8988T (cell line): Measurements from ENCODE around the gene SLC31A1.
A peak's percentile ranks its signal among the peaks of the same experiment; 100 is the strongest.
"Not testable (repeated sequence)": the region's sequence is repeated elsewhere in the genome, so short reads cannot be mapped to it uniquely, and the experiment has no call there.

Source experiments
- DNase-seq: peaks from one replicate; pipeline ENCODE4 v3.0.0; 2011

Gene SLC31A1

GRCh38 chr9:113267911-113268566, 46.7 kb downstream of the SLC31A1 start:
- no peak for DNase-seq

DNA sequence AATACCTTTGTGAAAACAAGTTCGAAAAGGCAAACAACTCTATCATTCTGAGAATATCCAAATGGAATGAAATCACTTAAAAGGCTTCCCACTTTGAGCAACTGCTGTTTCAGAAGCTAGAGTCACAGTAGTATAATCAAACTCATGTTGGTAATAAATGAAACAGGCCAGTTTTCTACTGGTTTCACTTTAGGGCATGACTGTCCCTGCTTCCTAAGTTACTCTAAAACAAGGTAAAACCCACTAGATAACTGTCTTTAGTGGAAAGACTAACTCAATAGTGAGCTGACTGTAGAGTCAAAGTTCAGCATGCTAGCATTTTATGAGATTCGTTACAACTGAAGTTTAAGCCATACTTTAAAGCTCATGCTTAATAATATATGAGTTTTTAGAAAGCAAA, 48.0 kb downstream of the SLC31A1 start:
- DNase-seq: no peak

DNA sequence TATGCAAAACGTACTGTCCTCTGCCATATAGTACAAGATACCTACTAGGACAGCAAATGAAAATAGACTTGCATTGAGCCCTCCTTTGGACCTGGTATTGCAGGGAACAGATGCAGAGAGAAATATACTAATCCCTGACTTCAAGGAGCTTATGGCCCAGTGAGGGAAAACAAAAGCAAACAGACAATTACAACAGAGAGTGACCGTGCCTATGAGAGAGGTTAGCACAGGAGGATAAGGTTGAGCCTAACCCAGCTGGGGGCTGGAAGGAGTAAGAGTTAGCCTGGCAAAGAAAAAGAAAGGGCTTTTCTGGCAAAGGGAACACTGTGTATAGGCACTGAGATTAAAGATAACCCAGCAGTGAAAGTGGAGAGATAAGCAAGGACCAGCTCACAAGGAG, 48.5 kb downstream of the SLC31A1 start:
- no peak for DNase-seq

- DNase-seq: no peak
Observed at GRCh38 chr9:113274474-113275156, 53.3 kb downstream of the SLC31A1 start.

DNA sequence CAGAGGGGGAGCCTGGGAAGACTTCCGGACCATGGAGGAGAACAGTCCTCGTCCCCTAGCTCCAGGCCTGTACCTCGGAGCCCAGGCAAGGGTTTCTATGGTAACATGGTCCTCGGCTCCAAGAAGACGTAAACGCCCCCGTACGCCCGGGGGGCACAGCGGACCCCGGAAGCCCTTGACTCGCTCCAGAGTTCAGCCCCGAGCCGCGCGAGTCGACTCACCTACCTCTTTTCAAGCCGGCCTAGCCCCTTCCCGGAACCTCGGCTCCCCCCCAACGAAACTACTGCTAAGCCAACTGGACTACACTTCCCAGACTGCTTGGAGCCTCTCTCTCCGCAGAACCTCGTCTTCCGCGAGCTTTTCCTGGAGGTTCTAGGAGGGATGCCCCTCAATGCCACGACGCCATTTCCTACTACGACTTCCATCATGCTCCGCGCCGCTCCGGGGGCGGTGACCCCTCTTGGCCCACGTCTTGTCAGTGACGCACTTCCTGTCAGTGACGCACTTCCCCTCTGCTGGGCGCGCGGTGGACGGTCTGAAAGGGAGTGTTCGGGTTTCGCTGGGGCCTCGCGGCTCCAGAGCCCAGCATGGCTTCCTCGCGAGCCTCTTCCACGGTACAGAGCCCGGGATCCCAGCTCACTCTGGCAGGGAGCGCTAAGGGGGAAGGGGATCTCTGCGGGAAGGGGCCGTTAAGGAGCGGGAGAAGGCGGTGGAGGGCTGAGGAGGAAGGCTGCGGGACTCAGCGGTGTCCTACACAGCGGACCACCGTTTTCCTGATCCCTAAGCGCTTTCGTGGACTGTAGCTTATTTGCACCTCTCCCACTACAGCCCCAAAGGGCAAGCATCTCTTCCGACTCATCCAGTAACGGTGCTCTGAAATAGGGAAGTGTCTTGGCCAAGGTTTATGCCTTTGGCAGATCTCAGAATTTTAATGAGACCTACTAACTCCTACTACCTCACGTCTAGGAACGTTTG, 54.1 kb downstream of the SLC31A1 start, which contains the start of the genes CDC26 and PRPF4:
CDC26 (minus strand) TSS at position 416 of the 975 bp plus-strand sequence. CDS start 3,065 bp downstream, outside the sequence.
PRPF4 (plus strand) TSS at position 502 of the 975 bp plus-strand sequence; CDS start at position 588, 86 bp downstream.
- peak; percentile 73 for DNase-seq

GRCh38 chr9:113278840-113279239, 57.5 kb downstream of the SLC31A1 start:
- DNase-seq: no peak

DNA sequence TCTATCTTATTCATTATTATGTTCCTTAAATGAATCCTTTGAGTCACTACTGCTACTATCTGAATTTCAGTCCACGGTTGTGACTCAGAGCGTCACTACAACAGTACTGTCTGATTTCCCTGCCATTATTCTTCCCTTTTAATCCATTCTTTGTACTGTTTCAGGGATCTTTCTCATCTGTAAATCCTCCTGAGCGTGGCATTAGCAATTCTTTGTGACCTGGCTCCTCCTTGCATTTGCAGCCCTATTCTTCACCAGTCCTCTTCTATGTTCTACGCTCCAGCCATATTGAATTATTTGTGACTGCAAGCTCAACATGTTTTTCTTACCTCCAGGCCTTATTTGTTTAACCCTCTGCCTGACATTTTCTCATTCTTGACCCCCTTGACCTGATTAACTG, 60.0 kb downstream of the SLC31A1 start:
- DNase-seq: no peak

DNA sequence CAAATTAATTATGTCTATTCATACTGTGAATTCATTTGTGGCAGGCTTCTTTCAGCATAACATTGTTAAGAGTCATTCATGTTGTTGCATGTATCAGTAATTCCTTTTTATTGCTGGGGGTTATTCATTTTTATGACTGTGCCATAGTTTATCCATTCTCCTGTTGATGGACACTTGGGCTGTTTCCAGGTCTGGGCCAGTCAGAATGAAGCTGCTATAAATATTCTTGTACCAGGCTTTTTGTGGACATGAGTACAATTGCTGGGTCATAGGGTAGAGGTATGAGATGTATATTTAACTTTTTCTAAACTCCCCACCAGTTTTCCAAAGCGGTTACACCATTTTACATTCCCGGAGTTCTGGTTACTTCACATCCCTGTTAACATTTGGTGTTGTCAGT, 67.7 kb downstream of the SLC31A1 start:
- no peak for DNase-seq

DNA sequence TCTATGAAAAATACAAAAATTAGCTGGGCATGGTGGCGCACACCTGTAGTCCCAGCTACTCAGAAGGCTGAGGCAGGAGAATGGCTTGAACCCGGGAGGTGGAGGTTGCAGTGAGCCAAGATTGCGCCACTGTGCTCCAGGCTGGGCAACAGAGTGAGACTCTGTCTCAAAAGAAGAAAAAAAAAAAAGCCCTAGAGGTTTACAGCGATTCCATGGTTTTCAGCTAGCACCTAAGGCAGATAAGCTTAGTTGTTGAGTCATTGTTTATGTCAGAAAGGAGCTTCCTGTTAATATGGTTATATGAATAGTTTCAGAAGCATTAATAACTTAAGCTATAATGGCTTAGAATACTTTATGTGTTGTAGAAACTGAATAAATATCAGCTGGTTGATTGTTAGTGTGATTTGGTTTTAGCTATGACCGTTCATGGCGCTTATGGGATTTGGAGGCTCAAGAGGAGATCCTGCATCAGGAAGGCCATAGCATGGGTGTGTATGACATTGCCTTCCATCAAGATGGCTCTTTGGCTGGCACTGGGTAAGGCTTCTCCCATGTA, 68.8 kb downstream of the SLC31A1 start:
- no peak for DNase-seq

GRCh38 chr9:113293285-113293878, 72.0 kb downstream of the SLC31A1 start:
- no peak for DNase-seq

- DNase-seq: not testable (repeated sequence)
Observed at GRCh38 chr9:113296247-113296646, 74.9 kb downstream of the SLC31A1 start.

DNA sequence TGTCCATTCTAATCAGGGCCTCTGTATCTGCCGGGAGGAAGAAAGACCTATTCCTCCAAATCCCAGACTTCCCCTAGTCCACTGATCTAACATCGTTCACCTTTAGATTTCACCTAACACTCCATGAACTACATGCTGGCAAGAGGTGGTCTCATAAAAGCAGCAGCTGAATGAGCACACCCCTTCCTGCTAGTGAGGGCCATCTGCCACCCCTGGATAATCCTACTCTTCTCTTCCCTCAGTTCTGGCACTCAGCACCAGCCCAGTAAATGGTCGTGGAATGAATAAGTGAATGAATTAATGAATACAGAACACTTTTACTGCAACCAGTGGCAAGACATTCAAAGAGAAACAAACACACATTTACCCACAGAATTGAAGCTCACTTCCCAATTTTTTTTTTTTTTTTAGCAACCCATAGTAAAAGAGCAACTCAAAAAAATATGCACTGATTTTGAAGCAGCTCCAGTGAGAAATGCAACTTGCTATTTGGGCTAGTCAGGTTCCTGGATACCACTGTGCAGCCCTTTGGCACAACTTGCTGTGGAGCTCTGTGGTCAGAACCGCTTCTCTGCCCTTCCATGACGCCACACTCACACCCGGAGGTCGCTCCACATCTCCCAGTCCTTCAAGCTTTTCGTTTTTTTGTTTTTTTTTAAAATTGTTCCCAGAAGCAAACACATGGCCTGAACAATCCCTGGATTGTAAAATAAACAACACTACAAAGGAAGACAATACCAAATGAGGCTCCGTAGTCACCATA, 75.6 kb downstream of the SLC31A1 start:
- DNase-seq: no peak

GRCh38 chr9:113298311-113298710, 77.0 kb downstream of the SLC31A1 start:
- no peak for DNase-seq

DNA sequence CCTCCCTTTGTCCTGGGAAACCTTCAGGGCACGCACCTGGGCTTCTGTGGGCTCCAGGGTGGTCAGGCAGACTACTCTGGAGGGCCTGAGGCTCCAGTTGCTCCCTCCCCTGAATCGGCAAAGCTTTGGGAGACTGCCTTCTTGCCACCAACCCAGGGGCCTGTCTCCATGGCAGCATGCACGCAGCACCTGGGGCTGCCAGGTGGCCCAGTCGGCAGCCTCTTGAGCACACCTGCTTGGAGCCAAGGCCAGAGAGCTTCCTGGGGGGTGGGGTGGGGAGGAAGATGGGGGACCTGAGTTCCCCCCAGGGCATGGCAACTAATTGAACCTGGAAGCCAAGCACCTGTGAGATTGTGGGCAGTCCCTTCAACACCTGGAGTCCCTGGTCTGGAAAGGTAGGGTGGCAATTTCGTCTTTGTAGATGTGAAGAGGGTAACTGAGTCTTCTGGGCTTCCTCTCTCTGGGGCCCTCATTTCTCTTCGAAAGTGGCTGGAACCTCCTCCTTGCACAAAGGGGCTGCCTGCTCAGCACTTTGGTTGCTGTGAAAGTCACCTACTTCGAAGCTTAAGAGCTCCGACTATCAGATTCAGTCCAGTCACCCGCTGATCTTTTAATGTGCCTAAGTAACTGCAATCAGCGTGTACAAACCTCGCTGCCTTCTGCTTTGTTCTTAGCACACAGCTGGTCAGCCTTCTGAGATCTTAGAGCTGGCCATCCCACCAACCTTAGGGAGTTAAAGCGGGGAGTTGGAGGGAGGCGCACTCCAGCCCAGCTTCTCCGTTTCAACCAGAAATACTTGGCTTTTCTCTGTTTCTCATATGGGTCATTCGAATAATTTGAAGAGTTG, 77.8 kb downstream of the SLC31A1 start:
- no peak for DNase-seq

DNA sequence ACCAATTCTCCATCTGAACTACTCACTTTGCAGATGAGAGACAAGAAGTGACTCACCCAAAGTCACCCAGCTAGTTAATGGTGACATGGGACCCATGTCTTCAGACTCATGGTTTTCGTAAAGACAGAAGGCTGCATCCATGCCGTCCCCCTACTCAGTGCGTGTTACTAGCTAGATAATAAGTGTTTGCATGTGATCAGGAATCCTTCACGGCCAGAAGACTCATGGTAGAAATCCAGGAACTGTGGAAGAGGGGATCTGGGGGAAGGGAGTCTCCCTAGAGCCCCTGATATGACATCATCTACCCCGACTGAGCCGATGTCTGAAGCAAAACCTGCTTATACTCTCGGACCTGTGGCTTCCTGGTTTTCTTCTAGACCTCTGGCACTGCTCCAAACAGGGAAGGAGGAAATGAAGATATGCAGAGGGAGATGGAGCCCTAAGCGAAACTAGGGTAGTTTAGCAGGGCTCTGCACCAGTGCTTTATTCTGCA, 78.5 kb downstream of the SLC31A1 start:
- DNase-seq: no peak

GRCh38 chr9:113301548-113301947, 80.2 kb downstream of the SLC31A1 start:
- DNase-seq: no peak

DNA sequence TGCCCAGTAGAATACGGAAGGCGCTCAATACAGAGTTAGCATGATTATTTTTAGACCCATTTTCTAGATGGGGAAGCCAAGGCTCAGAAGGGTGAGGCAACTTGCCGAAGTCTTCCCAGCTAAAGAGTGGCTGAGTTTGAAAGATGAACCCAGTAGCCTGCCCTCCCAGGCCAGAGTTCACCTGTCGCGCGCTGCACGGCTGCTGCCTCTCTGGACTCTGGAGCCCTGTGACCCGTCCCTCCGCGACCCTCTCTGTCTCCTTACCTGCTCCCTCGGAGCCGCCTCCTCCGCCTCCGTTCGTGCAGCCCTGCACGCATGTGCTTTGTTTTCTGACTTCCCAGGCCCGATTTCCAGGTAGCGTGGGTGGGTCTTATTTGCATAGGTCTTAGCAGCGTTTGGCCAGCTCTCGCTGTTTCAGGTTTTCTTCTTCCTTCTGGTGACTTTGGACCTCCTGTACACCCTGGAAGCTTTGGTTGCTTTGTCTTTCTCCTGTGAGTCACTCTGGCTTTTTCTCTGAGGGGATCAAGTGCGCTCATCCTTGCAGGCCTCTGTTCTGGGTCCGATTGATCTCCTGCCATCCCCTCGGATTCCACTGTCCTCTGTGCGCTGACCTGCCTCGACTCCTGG, 81.6 kb downstream of the SLC31A1 start, which contains the start of gene RNF183:
RNF183 (minus strand) TSS at position 585 of the 627 bp plus-strand sequence. CDS start 5,192 bp downstream, outside the sequence.
- no peak for DNase-seq

DNA sequence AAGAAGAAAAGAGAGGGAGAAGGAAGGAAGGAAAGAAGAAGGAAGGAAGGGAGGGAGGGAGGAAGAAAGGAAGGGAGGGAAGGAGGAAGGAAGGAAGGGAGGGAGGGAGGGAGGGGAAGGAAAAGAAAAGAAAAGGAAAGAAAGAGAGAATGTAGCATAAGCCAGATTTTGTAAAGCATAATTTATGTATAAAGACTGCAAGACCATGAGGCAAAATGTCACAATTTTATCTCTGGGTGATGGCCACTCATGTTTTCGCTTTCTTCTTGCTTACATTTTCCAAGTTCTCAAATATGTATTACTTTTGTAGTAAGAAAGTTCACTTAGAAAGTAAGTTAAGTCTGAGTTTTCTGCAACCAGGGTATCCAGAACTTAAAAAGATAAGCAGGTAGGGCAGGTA, 85.2 kb downstream of the SLC31A1 start:
- no peak for DNase-seq

DNA sequence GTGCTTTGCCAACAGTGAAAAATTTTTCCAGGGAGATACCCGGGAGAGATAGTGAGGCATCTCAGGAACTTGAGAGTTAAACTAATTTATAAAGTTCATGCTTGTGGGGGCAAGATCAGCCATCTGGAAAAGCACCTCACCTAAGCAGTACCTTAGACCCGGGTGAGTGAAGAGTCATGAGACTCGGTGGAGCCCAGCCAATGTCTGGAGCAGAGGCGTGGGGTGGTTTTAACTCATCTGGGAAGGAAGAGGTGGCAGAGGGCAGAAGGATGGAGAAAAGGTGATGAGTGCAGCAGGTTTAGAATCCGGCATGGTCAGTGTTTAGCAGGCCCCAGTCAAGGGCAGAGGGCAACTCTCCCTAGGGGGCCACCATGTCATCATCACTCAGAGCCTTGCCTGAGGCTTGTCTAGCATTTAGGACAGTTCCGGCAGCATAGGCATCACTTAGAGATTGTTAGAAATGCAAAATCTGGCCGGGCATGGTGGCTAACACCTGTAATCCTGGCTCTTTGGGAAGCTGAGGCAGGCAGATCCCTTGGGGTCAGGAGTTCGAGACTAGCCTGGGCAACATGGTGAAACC, 86.1 kb downstream of the SLC31A1 start:
- no peak for DNase-seq
